GM18868 (cell line): ENCODE data around the gene ERAL1.
"Not testable (repeated sequence)": the region's sequence is repeated elsewhere in the genome, so short reads cannot be mapped to it uniquely, and the experiment has no call there.

Source experiments
- ATAC-seq: cut with Tn5 transposase; IDR thresholded peaks from one replicate; pipeline ENCODE4 v1.9.1; 2021; ENCODE audit warnings: mild to moderate bottlenecking, moderate library complexity; ENCODE audit not compliant: unreplicated experiment

ERAL1 gene

DNA sequence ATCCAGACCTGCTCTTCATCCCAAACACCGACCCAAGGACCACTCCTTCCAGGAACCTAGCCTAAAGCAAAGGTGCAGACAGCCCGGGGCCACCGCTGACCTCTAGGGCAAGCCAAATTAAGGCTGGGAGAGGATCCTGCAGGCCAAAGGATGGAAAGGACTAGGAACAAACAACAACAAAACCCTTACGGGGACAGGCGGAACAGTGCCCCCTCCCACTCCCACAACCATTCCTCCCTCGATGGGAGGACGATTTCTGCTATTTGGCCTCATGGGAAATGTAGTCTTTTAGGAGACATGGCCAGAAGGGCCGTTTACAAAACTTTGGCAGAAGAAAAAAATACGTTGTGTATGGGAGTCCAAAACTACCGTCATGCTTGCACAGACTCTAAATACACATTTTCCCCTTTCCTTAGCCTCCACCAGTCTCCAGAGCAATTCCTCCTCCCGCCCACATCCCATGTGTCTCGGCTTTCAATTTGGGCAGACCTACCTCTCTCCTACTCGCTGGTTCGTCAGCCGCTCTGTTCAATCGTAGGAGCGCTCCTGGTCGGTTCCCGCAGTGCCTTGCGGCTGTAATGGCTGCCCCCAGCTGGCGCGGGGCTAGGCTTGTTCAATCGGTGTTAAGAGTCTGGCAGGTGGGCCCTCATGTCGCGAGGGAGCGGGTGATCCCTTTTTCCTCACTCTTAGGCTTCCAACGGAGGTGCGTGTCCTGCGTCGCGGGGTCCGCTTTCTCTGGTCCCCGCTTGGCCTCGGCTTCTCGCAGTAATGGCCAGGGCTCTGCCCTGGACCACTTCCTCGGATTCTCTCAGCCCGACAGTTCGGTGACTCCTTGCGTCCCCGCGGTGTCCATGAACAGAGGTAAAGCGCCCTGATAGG, at the start of gene ERAL1:
Gene ERAL1 (plus strand): TSS at position 560 of the 879 bp plus-strand sequence. CDS start 19 bp downstream, at position 579.
- ATAC-seq = peak; percentile 96

- ATAC-seq = no peak
These were observed 46.7 kb upstream of the ERAL1 start for GRCh38 chr17:28807925-28808634.

GRCh38 chr17:28810437-28810836, 44.4 kb upstream of the ERAL1 start:
- ATAC-seq = no peak

DNA sequence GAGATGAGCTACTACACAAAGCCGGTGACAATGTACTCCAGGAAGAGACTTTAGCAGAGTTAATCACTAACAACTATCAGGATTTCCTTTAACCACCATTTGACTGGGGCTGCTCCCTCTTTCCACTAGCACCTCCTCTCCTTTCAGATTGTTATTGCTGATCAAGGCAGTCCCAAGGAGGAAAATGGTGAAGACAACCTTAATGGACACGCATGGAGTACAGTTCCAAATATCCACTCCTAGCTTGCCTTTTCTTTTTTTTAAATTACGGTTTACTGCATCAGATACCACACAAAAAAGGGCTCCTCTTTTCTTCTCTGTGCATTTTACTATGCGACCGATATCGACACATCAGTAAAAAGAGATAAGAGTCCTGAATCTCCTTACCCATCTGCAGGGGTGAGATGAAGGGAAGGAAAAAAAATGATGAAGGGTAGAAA, 43.1 kb upstream of the ERAL1 start:
- no peak for ATAC-seq

GRCh38 chr17:28812091-28812747, 42.6 kb upstream of the ERAL1 start:
- ATAC-seq = peak; percentile 98

- peak; percentile 11 for ATAC-seq
These were observed 42.0 kb upstream of the ERAL1 start for GRCh38 chr17:28812748-28813377.

- ATAC-seq = no peak
These were observed 38.3 kb upstream of the ERAL1 start for GRCh38 chr17:28816540-28816939.

- ATAC-seq = no peak
These were observed 36.0 kb upstream of the ERAL1 start for GRCh38 chr17:28818819-28819221.

DNA sequence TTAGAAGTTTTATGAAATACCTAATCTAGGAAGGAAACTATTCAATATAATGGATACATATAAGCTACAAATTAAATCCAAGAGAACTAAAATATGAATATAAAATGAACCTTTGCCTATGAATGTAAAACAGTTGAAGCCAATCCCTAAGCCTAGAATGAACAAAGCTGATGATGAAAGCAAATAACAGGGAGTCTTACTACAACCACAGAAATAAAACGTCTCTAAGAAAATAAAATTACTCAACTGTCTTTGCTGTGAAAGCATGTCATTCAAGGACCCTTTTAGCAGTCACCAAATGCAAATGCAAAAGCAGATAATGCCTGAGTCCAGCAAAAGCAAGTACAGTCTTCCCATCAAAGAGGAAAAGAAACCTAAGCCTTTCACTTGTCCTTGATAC, 35.2 kb upstream of the ERAL1 start:
- ATAC-seq = no peak

GRCh38 chr17:28827672-28828071, 27.1 kb upstream of the ERAL1 start:
- ATAC-seq = no peak

DNA sequence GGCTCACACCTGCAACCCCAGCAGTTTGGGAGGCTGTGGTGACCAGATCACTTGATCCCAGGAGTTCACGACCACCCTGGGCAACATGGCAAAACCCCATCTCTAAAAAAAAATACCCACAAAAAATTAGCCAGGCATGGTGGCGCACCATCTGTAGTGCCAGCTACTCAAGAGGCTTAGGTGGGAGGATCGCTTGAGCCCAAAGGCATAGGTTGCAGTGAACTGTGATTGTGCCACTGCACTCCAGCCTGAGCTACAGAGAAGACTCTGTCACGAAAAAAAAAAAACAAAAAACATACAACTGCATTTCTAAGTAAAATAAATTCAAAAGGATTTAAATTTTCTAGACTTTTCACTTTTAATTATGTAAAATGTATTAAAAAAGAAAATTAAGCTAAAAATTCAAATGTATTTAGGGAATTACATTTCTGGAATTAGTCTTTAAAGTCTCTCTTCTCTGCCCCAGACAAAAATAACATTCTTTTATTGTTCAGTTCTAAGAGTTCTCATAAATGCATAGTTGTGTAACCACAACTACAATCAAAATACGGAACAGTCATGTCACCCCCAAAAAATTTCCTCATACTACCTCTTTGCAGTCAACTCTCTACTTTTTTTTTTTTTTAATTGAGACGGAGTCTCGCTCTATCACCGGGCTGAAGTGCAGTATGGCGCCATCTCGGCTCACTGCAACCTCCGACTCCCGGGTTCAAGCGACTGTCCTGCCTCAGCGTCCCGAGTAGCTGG, 26.3 kb upstream of the ERAL1 start:
- no peak for ATAC-seq

DNA sequence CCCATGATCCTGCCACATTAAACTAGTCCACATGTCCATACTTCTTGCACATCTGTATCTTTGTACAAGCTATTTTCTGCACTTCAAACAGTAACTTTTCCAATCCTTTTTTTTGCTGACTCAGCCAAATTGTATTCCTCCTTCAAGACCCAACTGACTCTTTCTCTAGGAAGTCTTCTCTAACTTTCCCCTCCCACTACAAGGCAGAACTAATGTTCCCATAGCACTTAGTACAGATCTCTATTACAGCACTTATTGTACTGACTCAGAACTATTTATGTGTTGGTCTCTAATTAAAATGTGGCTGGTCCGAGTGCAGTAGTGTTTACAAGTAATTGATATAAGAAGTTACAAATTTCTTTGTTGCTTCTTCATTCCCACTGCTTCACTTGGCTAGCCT, 20.4 kb upstream of the ERAL1 start:
- ATAC-seq = no peak

DNA sequence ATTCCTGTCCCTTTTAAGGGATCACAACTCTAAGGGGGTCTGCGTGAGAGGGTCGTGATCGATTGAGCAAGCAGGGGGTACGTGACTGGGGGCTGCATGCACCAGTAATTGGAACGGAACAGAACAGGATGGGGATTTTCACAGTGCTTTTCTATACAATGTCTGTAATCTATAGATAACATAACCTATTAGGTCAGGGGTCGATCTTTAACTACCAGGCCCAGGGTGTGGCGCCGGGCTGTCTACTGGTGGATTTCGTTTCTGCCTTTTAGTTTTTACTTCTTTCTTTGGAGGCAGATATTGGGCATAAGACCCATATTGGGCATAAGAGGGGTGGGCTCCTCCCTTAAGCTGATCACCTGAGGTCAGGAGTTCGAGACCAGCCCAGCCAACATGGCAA, 18.3 kb upstream of the ERAL1 start:
- not testable (repeated sequence) for ATAC-seq

- ATAC-seq = no peak
These were observed 15.6 kb upstream of the ERAL1 start for GRCh38 chr17:28839221-28839620.

- no peak for ATAC-seq
These were observed 12.9 kb upstream of the ERAL1 start for GRCh38 chr17:28841901-28842281.

GRCh38 chr17:28842282-28843012, 12.4 kb upstream of the ERAL1 start, which contains the start of gene FAM222B:
TSS of gene FAM222B (minus strand) at chr17:28842790. CDS start at chr17:28766667, 76,123 bp downstream.
- ATAC-seq = peak; percentile 72

DNA sequence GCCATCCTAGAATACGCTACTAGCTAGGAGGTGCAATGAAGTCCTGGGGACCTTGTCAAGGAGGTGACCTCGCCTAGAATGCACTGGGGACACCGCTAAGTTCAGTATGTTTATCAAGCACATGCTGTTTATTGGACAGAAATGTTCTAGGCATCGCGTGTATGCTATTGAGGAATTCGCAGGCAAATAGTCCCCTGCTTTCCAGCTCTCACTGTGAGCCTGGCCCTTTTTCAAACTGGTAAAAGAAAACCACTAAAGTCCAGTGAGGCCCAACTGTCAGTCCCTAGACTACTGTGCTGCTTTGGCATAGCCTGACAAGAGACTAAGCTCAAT, 11.0 kb upstream of the ERAL1 start:
- no peak for ATAC-seq

- no peak for ATAC-seq
These were observed 8.6 kb upstream of the ERAL1 start for GRCh38 chr17:28846231-28846630.

DNA sequence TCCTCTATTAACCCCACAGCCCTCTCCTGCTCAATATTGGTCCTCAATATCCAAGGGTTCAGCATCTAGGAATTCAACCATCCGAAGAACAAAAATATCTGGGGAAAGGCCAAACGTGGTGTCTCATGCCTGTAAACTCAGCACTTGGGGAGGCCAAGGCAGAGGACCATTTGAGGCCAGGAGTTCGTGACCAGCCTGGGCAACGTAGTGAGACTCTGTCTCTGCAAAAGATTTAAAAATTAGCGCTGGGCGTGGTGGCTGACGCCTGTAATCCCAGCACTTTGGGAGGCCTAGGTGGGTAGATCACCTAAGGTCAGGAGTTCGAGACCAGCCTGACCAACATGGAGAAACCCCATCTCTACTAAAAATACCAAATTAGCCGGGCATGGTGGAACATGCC, 8.1 kb upstream of the ERAL1 start:
- ATAC-seq = not testable (repeated sequence)

- ATAC-seq = not testable (repeated sequence)
These were observed 6.1 kb upstream of the ERAL1 start for GRCh38 chr17:28848667-28849066.
